SK-N-SH (cell line): ENCODE results near the gene EXOSC3. TPM values are rescaled to one million over a fixed set of nuclear protein-coding genes. Genes with fewer than 3 reads are reported as not detected.

Source experiments
- CTCF ChIA-PET: fragments of 300-600, 350-600 bp; formaldehyde crosslinking; extraction: SDS; loops from one replicate; lab custom pipeline; 2021; lab: Yijun Ruan, JAX
- POLR2A ChIA-PET: fragments of 350-600 bp; sonication (Branson Sonifier 250); formaldehyde crosslinking; extraction: SDS; loops from one replicate; lab custom pipeline; 2020; ENCODE audit warnings: antibody characterized with exemption, inconsistent platforms; lab: Yijun Ruan, JAX
- DNase-seq: peaks from one replicate; pipeline ENCODE4 v3.0.0; 2012
- H2AFZ ChIP-seq: fragments of 200-600 bp; sonication (generic); 2 replicates; pipeline ENCODE4 v1.8.1; 2016; ENCODE audit warnings: antibody characterized with exemption, mild to moderate bottlenecking, low read depth
- H3F3A ChIP-seq: fragments of 200-600 bp; sonication (generic); replicated peaks from 2 replicates; pipeline ENCODE3; 2016; ENCODE audit warnings: antibody characterized with exemption, mild to moderate bottlenecking; ENCODE audit not compliant: insufficient read depth
- H3K27ac ChIP-seq, 2 experiments: fragments of 200-500 bp in 1 of 2; fragments of 200-600 bp in 1 of 2; sonication (Bioruptor generic) in 1 of 2; sonication (generic), shearing (Covaris generic) in 1 of 2; 2 replicates each; pipeline versions ENCODE4 v1.5.1 to v1.6.1; 2014 to 2016; ENCODE audit warnings: low read depth in 2 of 2, inconsistent platforms in 1 of 2, low read length in 1 of 2, mild to moderate bottlenecking in 1 of 2, mixed read lengths in 1 of 2
- H3K27me3 ChIP-seq: fragments of 200-600 bp; sonication (generic), shearing (Covaris generic); 2 replicates; pipeline ENCODE4 v1.6.1; 2016; ENCODE audit warnings: mixed run types; ENCODE audit not compliant: insufficient read depth
- H3K36me3 ChIP-seq, 2 experiments: fragments of 200-500 bp in 1 of 2; fragments of 200-600 bp in 1 of 2; sonication (Bioruptor generic) in 1 of 2; sonication (generic) in 1 of 2; replicated peaks in 1 of 2; 2 replicates each; pipeline versions ENCODE3 to v1.5.1; 2014 to 2016; ENCODE audit warnings: low read length in 1 of 2, mild to moderate bottlenecking in 1 of 2; ENCODE audit not compliant: insufficient read depth in 2 of 2, control insufficient read depth in 1 of 2
- H3K4me1 ChIP-seq, 2 experiments: fragments of 200-500 bp in 1 of 2; fragments of 200-600 bp in 1 of 2; sonication (Bioruptor generic) in 1 of 2; sonication (generic), shearing (Covaris generic) in 1 of 2; 2 replicates each; pipeline versions ENCODE4 v1.5.1 to v1.6.1; 2014 to 2016; ENCODE audit warnings: low read depth in 1 of 2, low read length in 1 of 2, mixed run types in 1 of 2; ENCODE audit not compliant: insufficient read depth in 2 of 2, control insufficient read depth in 1 of 2
- H3K4me2 ChIP-seq: fragments of 200-600 bp; sonication (generic), shearing (Covaris generic); 2 replicates; pipeline ENCODE4 v1.6.1; 2017; ENCODE audit warnings: mixed run types
- H3K4me3 ChIP-seq, 2 experiments: fragments of 200-500 bp in 1 of 2; fragments of 200-600 bp in 1 of 2; sonication (Bioruptor generic) in 1 of 2; sonication (generic), shearing (Covaris generic) in 1 of 2; 2 replicates each; pipeline versions ENCODE4 v1.5.1 to v1.8.1; 2014 to 2016; ENCODE audit warnings: low read depth in 2 of 2, inconsistent platforms in 1 of 2, low read length in 1 of 2, mild to moderate bottlenecking in 1 of 2, mixed read lengths in 1 of 2, moderate library complexity in 1 of 2
- H3K79me2 ChIP-seq: fragments of 200-600 bp; sonication (generic); 2 replicates; pipeline ENCODE4 v1.8.1; 2017; ENCODE audit warnings: mild to moderate bottlenecking; ENCODE audit not compliant: insufficient read depth
- H3K9ac ChIP-seq: fragments of 200-600 bp; sonication (generic); 2 replicates; pipeline ENCODE4 v1.6.1; 2017; ENCODE audit warnings: mixed run types
- H3K9me2 ChIP-seq: fragments of 200-600 bp; sonication (generic); 2 replicates; pipeline ENCODE4 v1.6.1; 2017; ENCODE audit warnings: mixed run types
- H3K9me3 ChIP-seq: fragments of 200-600 bp; sonication (generic); 2 replicates; pipeline ENCODE4 v1.6.1; 2017; ENCODE audit warnings: mixed run types, mild to moderate bottlenecking, moderate library complexity
- H4K20me1 ChIP-seq: fragments of 200-600 bp; sonication (generic); 2 replicates; pipeline ENCODE4 v1.6.1; 2017; ENCODE audit warnings: mild to moderate bottlenecking, mixed run types; ENCODE audit not compliant: insufficient read depth
- CHD2 ChIP-seq: fragments of 150-350 bp; IDR thresholded peaks from 2 replicates; pipeline ENCODE4 v1.6.1; 2018; ENCODE audit warnings: low read length; ENCODE audit not compliant: partially characterized antibody
- ELF1 ChIP-seq: IDR thresholded peaks from 2 replicates; pipeline ENCODE4 v1.4.0; 2012
- FOSL2 ChIP-seq: IDR thresholded peaks from 2 replicates; pipeline ENCODE4 v1.4.0; 2012; ENCODE audit warnings: low read depth, mild to moderate bottlenecking, moderate library complexity, borderline replicate concordance
- FOXJ3 ChIP-seq: sonication (generic); formaldehyde crosslinking; IDR thresholded peaks from 2 replicates; pipeline ENCODE4 v1.5.1; 2020; ENCODE audit warnings: mild to moderate bottlenecking, missing genetic modification reagents
- FOXM1 ChIP-seq: IDR thresholded peaks from 2 replicates; pipeline ENCODE4 v1.4.0; 2012; ENCODE audit warnings: low read depth, mild to moderate bottlenecking
- MEF2A ChIP-seq: IDR thresholded peaks from 2 replicates; pipeline ENCODE4 v1.4.0; 2012; ENCODE audit warnings: low read depth, borderline replicate concordance
- NRF1 ChIP-seq: IDR thresholded peaks from 2 replicates; pipeline ENCODE4 v1.6.1; 2012; ENCODE audit warnings: low read depth, mild to moderate bottlenecking, low read length
- RAD21 ChIP-seq: IDR thresholded peaks from 2 replicates; pipeline ENCODE4 v1.6.1; 2012; ENCODE audit warnings: mild to moderate bottlenecking, low read length
- RCOR1 ChIP-seq: fragments of 150-350 bp; IDR thresholded peaks from 2 replicates; pipeline ENCODE4 v1.6.1; 2017; ENCODE audit warnings: antibody characterized with exemption, low read length
- RFX5 ChIP-seq: IDR thresholded peaks from 2 replicates; pipeline ENCODE4 v1.6.1; 2012; ENCODE audit warnings: mild to moderate bottlenecking, improper control_type of control experiment, low read length
- SIN3A ChIP-seq: IDR thresholded peaks from 2 replicates; pipeline ENCODE4 v1.6.1; 2012; ENCODE audit warnings: low read depth, mild to moderate bottlenecking, low read length, moderate library complexity, borderline replicate concordance
- TAF1 ChIP-seq: IDR thresholded peaks from 2 replicates; pipeline ENCODE4 v1.6.1; 2012; ENCODE audit warnings: low read depth, mild to moderate bottlenecking, low read length, moderate library complexity, borderline replicate concordance
- TCF12 ChIP-seq: IDR thresholded peaks from 2 replicates; pipeline ENCODE4 v1.4.0; 2012
- YY1 ChIP-seq: IDR thresholded peaks from 2 replicates; pipeline ENCODE4 v1.4.0; 2012; ENCODE audit warnings: low read depth, mild to moderate bottlenecking
- WGBS: methylation state at CpG from one replicate; pipeline ENCODE4 v1.1.6; 2017; ENCODE audit warnings: low lambda C conversion rate; 5-methylcytosine and 5-hydroxymethylcytosine counted together
- polyA plus RNA-seq, 3 experiments: library from polyadenylated mRNA; depleted of rRNA; stranded (reverse); fragments of >200 nt; gene quantifications; 2 replicates each; pipeline ENCODE4 v1.2.3, GENCODE V29; 2012
- TF ChIP-seq, protein P1 (sequence below): IDR thresholded peaks from 2 replicates; pipeline ENCODE4 v1.4.0; 2012; ENCODE audit warnings: low read depth, borderline replicate concordance
- TF ChIP-seq, protein P2 (sequence below): fragments of 150-350 bp; IDR thresholded peaks from 2 replicates; pipeline ENCODE4 v1.6.1; 2017; ENCODE audit warnings: antibody characterized with exemption, low read length, low read depth, borderline replicate concordance

The EXOSC3 gene
- polyA plus RNA-seq, 1 of the 3 experiments (the other 2 are of a cell fraction): 53.6 TPM

DNA sequence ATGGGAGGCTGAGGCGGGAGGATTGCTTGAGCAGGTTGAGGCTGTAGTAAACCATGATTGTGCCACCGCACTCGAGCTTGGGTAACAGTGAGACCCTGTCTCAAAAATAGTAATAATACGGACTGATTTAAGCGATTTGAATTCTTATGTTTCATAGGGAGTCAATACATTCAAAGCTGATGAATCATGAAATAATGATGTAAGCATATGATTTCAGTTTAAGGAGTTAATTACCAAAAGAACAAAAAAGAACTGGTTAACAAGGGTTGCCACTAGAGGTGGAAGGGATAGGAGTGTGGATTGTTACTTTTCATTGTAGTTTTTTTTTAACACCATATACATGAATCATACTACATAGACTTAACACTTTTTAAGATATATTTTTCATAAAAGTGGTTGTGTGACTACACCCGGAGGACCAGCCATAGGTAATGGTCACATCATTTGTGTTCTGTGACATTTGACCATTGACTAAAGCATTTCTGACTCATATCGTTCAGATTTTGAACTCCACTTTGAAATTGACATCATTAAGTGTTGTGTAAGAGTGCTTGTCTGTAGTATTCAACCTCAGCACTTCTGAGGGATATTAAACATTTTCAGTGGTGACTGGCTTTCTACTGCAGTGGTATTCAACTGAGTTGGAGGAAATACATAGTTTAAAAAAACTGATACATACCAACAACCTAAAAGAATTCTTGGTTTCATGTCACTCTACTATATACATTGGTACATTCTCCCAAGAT is 24.3 kb downstream of the EXOSC3 start:
- TF ChIP-seq SIN3A: no peak
- TF ChIP-seq, protein P1, sequence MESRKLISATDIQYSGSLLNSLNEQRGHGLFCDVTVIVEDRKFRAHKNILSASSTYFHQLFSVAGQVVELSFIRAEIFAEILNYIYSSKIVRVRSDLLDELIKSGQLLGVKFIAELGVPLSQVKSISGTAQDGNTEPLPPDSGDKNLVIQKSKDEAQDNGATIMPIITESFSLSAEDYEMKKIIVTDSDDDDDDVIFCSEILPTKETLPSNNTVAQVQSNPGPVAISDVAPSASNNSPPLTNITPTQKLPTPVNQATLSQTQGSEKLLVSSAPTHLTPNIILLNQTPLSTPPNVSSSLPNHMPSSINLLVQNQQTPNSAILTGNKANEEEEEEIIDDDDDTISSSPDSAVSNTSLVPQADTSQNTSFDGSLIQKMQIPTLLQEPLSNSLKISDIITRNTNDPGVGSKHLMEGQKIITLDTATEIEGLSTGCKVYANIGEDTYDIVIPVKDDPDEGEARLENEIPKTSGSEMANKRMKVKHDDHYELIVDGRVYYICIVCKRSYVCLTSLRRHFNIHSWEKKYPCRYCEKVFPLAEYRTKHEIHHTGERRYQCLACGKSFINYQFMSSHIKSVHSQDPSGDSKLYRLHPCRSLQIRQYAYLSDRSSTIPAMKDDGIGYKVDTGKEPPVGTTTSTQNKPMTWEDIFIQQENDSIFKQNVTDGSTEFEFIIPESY: no peak
- TF ChIP-seq MEF2A: no peak
- TF ChIP-seq ELF1: no peak
- no peak for TF ChIP-seq RFX5
- no peak for TF ChIP-seq YY1
- TF ChIP-seq TCF12: no peak
- TF ChIP-seq CHD2: no peak
- TF ChIP-seq, protein P2, sequence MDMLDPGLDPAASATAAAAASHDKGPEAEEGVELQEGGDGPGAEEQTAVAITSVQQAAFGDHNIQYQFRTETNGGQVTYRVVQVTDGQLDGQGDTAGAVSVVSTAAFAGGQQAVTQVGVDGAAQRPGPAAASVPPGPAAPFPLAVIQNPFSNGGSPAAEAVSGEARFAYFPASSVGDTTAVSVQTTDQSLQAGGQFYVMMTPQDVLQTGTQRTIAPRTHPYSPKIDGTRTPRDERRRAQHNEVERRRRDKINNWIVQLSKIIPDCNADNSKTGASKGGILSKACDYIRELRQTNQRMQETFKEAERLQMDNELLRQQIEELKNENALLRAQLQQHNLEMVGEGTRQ: no peak
- no peak for TF ChIP-seq FOXM1
- no peak for TF ChIP-seq TAF1
- no peak for TF ChIP-seq NRF1
- TF ChIP-seq FOXJ3 (CRISPR knock-in tag): no peak
- TF ChIP-seq RCOR1: no peak
- no peak for TF ChIP-seq RAD21
- 85% methylated on average over 7 of the region's 7 CpGs for WGBS
- ChIA-PET POLR2A (no interaction called here), CTCF (interaction anchor here (0.8 to 1.2 kb wide), 3 partner anchors 13 to 20 kb away, joined by 3 to 4 read pairs (median 3); no protein-coding TSS in a partner anchor)
- H3K4me1 ChIP-seq: no peaks in the 10 kb centered on the region
- H3K36me3 ChIP-seq: peaks cover 0 to 7% of the 10 kb centered on the region in 2 experiments
- no peaks in the 10 kb centered on the region for H3K27me3 ChIP-seq
- H3K79me2 ChIP-seq: no peaks in the 10 kb centered on the region
- no peaks in the 10 kb centered on the region for H4K20me1 ChIP-seq
- no peak overlapping the region for H3K27ac ChIP-seq
- H3F3A ChIP-seq: peaks cover 8% of the 10 kb centered on the region
- no peak overlapping the region for H2AFZ ChIP-seq
- no peaks in the 10 kb centered on the region for H3K9me2 ChIP-seq
- no peaks in the 10 kb centered on the region for H3K9me3 ChIP-seq
- no peak overlapping the region for H3K4me3 ChIP-seq
- no peak overlapping the region for H3K4me2 ChIP-seq
- H3K9ac ChIP-seq: no peak overlapping the region
- DNase-seq: no peak

GRCh38 chr9:37758747-37759146 is 26.1 kb downstream of the EXOSC3 start:
- no peak overlapping the region for H3K9ac ChIP-seq
- H4K20me1 ChIP-seq: no peaks in the 10 kb centered on the region
- no peaks in the 10 kb centered on the region for H3K27me3 ChIP-seq
- CTCF ChIA-PET: no interaction called here
- TF ChIP-seq FOSL2: no peak
- H3K4me1 ChIP-seq: peaks cover 0 to 2% of the 10 kb centered on the region in 2 experiments; a peak in 1 of 4 replicates
- no peak overlapping the region for H2AFZ ChIP-seq
- 87% methylated on average over 3 of the region's 3 CpGs for WGBS
- no peak for DNase-seq
- H3K79me2 ChIP-seq: 0 out of 2 replicates have a peak, but pooled peaks cover 4% of the 10 kb centered on the region
- peaks cover 5% of the 10 kb centered on the region for H3F3A ChIP-seq
- H3K4me2 ChIP-seq: no peak overlapping the region
- H3K36me3 ChIP-seq: peaks cover 0 to 4% of the 10 kb centered on the region in 2 experiments
- H3K4me3 ChIP-seq: no peak overlapping the region
- H3K9me3 ChIP-seq: no peaks in the 10 kb centered on the region
- H3K9me2 ChIP-seq: no peaks in the 10 kb centered on the region
- H3K27ac ChIP-seq: no peak overlapping the region
- POLR2A ChIA-PET: interaction anchor here (1.2 kb wide), 1 partner anchor 15 kb away, joined by 4 read pairs; no protein-coding TSS in a partner anchor
